Upper lobe of right lung (tissue), 1 donor: ENCODE measurements around the gene OR8J3. TPM values are rescaled to one million over a fixed set of nuclear protein-coding genes. Genes with fewer than 3 reads are reported as not detected.

Experiments used
- ATAC-seq: fragments of 200-7000 bp; cut with Tn5 transposase; one replicate; pipeline ENCODE4 v1.9.1; 2020; ENCODE audit warnings: mild to moderate bottlenecking, moderate library complexity
- DNase-seq: peaks from one replicate; pipeline ENCODE4 v3.0.0-alpha.2; 2020
- H3K27ac ChIP-seq: fragments of 200-600 bp; one replicate; pipeline ENCODE4 v1.8.0; 2022
- H3K27me3 ChIP-seq: fragments of 200-600 bp; one replicate; pipeline ENCODE4 v1.8.0; 2022; ENCODE audit warnings: mild to moderate bottlenecking
- H3K36me3 ChIP-seq: fragments of 200-600 bp; one replicate; pipeline ENCODE4 v1.8.0; 2022
- H3K4me1 ChIP-seq: fragments of 200-600 bp; one replicate; pipeline ENCODE4 v1.8.0; 2022
- H3K4me3 ChIP-seq: fragments of 200-600 bp; one replicate; pipeline ENCODE4 v1.8.0; 2022; ENCODE audit warnings: mild to moderate bottlenecking
- H3K9me3 ChIP-seq: fragments of 200-600 bp; one replicate; pipeline ENCODE4 v1.8.0; 2022
- intact Hi-C: fragments of 100-400 bp; cut with DNase I; formaldehyde crosslinking; loops from one replicate; pipeline ENCODE4 v1.11.0; 2022
- long read RNA-seq: library from polyadenylated mRNA; unstranded; transcript quantifications from one replicate; pipeline ENCODE4 v2.0.0, GENCODE V29; 2021
- total RNA-seq: library from RNA; stranded (reverse); fragmentation: NEBNext Ultra II Directional; extraction: Animal tissue kit (Norgen Biotek cat#: 25700); gene quantifications from one replicate; pipeline ENCODE4 v1.2.1, GENCODE V29; 2021
- TF ChIP-seq, protein P1 (sequence below): fragments of 200-600 bp; IDR thresholded peaks from one replicate; pipeline ENCODE4 v1.8.0; 2022; ENCODE audit warnings: antibody characterized with exemption
- donor health status: DM: no; HTN: yes; CAD: no; lungs with severe emphysema.

The OR8J3 gene, protein sequence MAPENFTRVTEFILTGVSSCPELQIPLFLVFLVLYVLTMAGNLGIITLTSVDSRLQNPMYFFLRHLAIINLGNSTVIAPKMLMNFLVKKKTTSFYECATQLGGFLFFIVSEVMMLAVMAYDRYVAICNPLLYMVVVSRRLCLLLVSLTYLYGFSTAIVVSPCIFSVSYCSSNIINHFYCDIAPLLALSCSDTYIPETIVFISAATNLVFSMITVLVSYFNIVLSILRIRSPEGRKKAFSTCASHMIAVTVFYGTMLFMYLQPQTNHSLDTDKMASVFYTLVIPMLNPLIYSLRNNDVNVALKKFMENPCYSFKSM
- not detected for total RNA-seq
- long read RNA-seq = 0 reads

DNA sequence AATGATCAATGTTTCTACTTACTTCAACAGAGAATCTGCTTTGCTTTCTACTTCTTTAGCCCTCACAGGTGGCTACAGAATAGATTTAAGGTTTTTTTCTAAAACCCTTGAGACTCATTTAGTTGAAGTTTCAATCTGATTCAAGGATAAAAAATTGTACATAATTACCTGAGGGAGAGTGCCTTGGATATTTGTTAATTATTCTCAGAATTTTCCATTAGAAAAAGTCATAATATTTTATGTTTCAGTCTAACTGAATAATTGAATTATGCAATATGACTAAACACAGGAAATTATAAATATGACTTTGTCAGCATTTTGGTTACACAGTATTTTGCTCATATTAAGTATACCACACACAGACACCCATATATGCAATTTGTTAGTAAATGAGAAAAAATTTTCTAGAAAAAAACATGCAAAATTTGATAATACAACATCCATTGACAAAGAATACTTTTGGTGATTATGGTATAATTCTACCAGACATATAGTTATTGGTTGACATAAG is at the start of gene OR8J3:
Gene OR8J3 (minus strand): TSS at position 51 of the 511 bp plus-strand sequence. CDS start 2,483 bp downstream, outside the sequence.
- DNase-seq = no peak
- H3K9me3 ChIP-seq = no peaks in the 10 kb centered on the region
- TF ChIP-seq, protein P1, sequence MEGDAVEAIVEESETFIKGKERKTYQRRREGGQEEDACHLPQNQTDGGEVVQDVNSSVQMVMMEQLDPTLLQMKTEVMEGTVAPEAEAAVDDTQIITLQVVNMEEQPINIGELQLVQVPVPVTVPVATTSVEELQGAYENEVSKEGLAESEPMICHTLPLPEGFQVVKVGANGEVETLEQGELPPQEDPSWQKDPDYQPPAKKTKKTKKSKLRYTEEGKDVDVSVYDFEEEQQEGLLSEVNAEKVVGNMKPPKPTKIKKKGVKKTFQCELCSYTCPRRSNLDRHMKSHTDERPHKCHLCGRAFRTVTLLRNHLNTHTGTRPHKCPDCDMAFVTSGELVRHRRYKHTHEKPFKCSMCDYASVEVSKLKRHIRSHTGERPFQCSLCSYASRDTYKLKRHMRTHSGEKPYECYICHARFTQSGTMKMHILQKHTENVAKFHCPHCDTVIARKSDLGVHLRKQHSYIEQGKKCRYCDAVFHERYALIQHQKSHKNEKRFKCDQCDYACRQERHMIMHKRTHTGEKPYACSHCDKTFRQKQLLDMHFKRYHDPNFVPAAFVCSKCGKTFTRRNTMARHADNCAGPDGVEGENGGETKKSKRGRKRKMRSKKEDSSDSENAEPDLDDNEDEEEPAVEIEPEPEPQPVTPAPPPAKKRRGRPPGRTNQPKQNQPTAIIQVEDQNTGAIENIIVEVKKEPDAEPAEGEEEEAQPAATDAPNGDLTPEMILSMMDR = no peak
- no peaks in the 10 kb centered on the region for H3K27me3 ChIP-seq
- H3K4me3 ChIP-seq = no peak within 1 kb of the TSS
- no peak within 1 kb of the TSS for H3K27ac ChIP-seq
- no peaks in the 10 kb centered on the region for H3K4me1 ChIP-seq
- no peaks in the 10 kb centered on the region for H3K36me3 ChIP-seq
- intact Hi-C loops = no loop called here
- ATAC-seq = no peak

DNA sequence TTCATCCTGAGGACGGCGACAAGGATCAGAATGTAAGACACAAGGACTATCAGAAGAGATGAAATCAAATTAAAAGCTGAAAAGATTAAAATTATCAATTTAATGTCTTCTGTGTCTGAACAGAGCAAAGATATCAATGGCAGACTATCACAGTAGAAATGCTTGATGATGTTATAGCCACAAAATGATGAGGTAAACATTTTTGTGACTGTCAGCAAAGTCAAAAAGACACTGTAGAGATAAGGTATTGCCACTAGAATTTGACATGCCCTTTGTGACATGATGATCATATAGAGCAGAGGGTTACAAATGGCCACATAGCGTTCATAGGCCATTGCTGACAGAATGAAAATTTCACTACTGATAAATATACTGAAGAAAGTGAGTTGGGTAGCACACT is 48.6 kb upstream of the OR8J3 start:
- Histone ChIP-seq H3K36me3 (no peaks in the 10 kb centered on the region), H3K4me1 (no peaks in the 10 kb centered on the region), H3K27me3 (no peaks in the 10 kb centered on the region), H3K27ac (no peak overlapping the region), H3K9me3 (no peaks in the 10 kb centered on the region), H3K4me3 (no peak overlapping the region)
- DNase-seq (no peak), ATAC-seq (no peak)
- TF ChIP-seq, protein P1 = no peak
- intact Hi-C loops = no loop called here

DNA sequence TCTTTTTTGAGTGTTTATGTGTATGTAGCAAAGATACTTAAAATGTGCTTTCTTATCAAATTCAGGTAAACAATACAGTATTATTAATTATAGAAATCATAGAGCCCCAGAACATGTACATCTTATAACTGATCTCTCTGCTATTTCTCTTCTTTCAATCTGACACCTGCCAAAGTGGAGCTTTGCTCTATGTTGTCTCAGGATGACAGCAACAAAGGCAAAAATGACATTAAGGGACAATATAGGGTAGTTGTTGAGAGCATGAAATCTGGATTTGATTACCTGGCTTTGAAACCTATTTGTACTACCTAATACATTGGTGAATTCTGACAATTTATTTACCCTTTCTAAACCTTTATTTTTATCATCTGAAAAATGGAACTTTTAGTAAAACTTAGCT is 43.5 kb upstream of the OR8J3 start:
- DNase-seq (no peak), ATAC-seq (no peak)
- Histone ChIP-seq H3K36me3 (no peaks in the 10 kb centered on the region), H3K4me3 (no peak overlapping the region), H3K27me3 (no peaks in the 10 kb centered on the region), H3K9me3 (no peaks in the 10 kb centered on the region), H3K27ac (no peak overlapping the region), H3K4me1 (no peaks in the 10 kb centered on the region)
- intact Hi-C loops = no loop called here
- TF ChIP-seq, protein P1 = no peak

DNA sequence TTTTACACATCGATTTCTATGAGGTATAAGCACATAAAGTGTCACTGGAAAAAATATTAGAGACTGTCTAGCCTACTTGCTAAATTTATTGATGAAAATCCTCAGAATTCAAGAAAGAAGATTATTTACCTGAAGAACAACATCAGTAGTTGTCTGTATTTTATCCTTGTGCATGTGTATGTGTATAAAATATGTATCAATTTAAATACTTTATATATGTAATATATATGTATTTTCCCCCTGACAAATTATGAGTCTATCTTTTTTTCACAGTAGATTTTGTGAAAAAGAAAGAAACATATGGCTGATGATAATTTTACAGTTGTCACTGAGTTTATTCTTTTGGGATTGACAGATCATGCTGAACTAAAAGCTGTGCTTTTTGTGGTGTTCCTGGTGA is 36.3 kb upstream of the OR8J3 start, which contains the start of gene OR5J2:
Gene OR5J2 (plus strand): TSS at position 301 of the 400 bp plus-strand sequence. CDS start 0 bp downstream, at position 301.
- H3K4me3 ChIP-seq = no peak within 1 kb of the TSS
- DNase-seq (no peak), ATAC-seq (no peak)
- H3K27me3 ChIP-seq = no peaks in the 10 kb centered on the region
- H3K27ac ChIP-seq = no peak within 1 kb of the TSS
- H3K9me3 ChIP-seq = no peaks in the 10 kb centered on the region
- TF ChIP-seq, protein P1 = no peak
- no peaks in the 10 kb centered on the region for H3K36me3 ChIP-seq
- no peaks in the 10 kb centered on the region for H3K4me1 ChIP-seq
- intact Hi-C loops = no loop called here

DNA sequence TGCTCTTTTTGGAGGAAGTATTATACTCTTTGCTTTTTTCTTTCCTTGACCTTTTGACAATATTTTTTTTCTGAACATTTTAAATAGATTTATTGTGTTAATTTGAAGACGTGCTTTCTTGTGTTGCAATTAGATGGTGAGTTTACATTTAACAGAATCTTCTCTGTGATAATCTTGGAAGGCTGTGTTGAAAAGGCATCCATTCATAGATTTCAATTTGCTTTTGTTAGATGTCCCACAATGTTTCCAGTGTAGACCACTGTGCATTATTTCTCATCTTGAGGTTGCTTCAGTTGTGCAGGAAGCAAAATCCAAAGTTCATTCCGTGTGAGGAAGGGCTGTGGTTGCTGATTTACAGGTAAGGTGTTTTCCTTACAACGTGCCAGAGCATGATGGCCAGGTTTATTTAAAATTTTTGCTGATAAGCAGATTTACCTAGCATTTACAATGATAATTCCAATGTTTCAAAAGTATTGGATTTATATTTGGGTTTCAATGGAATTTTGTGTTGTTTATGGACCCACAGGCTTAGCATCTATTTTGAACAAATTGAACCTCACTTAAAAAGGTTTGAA is 32.3 kb upstream of the OR8J3 start:
- no peak for DNase-seq
- Histone ChIP-seq H3K9me3 (no peaks in the 10 kb centered on the region), H3K4me1 (no peaks in the 10 kb centered on the region), H3K4me3 (no peak overlapping the region), H3K36me3 (no peaks in the 10 kb centered on the region), H3K27me3 (no peaks in the 10 kb centered on the region), H3K27ac (no peak overlapping the region)
- TF ChIP-seq, protein P1 = no peak
- intact Hi-C loops = no loop called here
- no peak for ATAC-seq
